Measurements from ENCODE around the gene XAGE1B. TPM values are rescaled to one million over a fixed set of nuclear protein-coding genes. Genes with fewer than 3 reads are reported as not detected.
"Not testable (repeated sequence)": the region's sequence is repeated elsewhere in the genome, so short reads cannot be mapped to it uniquely, and the experiment has no call there.

The XAGE1B gene
- total and polyA plus RNA-seq, 9 of the 15 experiments (the other 6 are each of a cell fraction or from before 2014, with no cell fraction given), result 3.1 to 382 (median 105) TPM

GRCh38 chrX:52496419-52496772 is 20.5 kb downstream of the XAGE1B start:
- FAIRE-seq; H3K27me3 ChIP-seq (ENCODE audit: control insufficient read depth in 2 of 2, insufficient read depth in 2 of 2, low read length in 2 of 2); CTCF ChIA-PET (ENCODE audit: low intra/inter-chr PET ratio); H3K27ac ChIP-seq (ENCODE audit: extremely low read depth, low read depth, low read length); POLR2A ChIA-PET; H2AFZ ChIP-seq (ENCODE audit: low read depth, low read length); H3K9me3 ChIP-seq (replicated peaks; ENCODE audit: control insufficient read depth, insufficient read depth, low read depth, low read length); H3K9ac ChIP-seq (ENCODE audit: insufficient read depth in 1 of 2, low read depth in 2 of 2, low read length in 2 of 2); DNase-seq (ENCODE audit: extremely low read depth in 1 of 4, low spot score in 3 of 4); in situ Hi-C loops (cut with MboI); intact Hi-C loops (cut with micrococcal nuclease); H3K4me2 ChIP-seq (ENCODE audit: insufficient read depth, low read length); H3K4me1 ChIP-seq (replicated peaks in 1 of 2; ENCODE audit: control insufficient read depth in 2 of 2, insufficient read depth in 2 of 2, low read length in 2 of 2); BruUV-seq (replicated peaks); H3K4me3 ChIP-seq; H3K36me3 ChIP-seq (ENCODE audit: control insufficient read depth, insufficient read depth, low read length); H4K20me1 ChIP-seq (replicated peaks; ENCODE audit: control insufficient read depth, insufficient read depth, low read length); ATAC-seq; H3K79me2 ChIP-seq (ENCODE audit: control insufficient read depth, insufficient read depth, low read length); H3K9me1 ChIP-seq (ENCODE audit: control insufficient read depth, insufficient read depth, low read length): not testable (repeated sequence)
- no CpG with 5 or more reads among the region's 5 CpGs for WGBS (ENCODE audit: insufficient coverage, low coverage, missing lambda C conversion rate)

GRCh38 chrX:52495545-52496418 is 21.1 kb downstream of the XAGE1B start, which contains the start of gene XAGE1A:
Gene XAGE1A, plus strand, starts transcription at chrX:52495808. Its CDS starts 1,554 bp downstream, at chrX:52497362.
- intact Hi-C loops (cut with micrococcal nuclease); POLR2A ChIA-PET; H3K27ac ChIP-seq (ENCODE audit: extremely low read depth, low read depth, low read length); DNase-seq (ENCODE audit: extremely low read depth in 1 of 4, low spot score in 3 of 4); FAIRE-seq; H3K4me2 ChIP-seq (ENCODE audit: insufficient read depth, low read length); H3K9ac ChIP-seq (ENCODE audit: insufficient read depth in 1 of 2, low read depth in 2 of 2, low read length in 2 of 2); CTCF ChIA-PET (ENCODE audit: low intra/inter-chr PET ratio); H3K27me3 ChIP-seq (ENCODE audit: control insufficient read depth in 2 of 2, insufficient read depth in 2 of 2, low read length in 2 of 2); H2AFZ ChIP-seq (ENCODE audit: low read depth, low read length); H3K9me3 ChIP-seq (replicated peaks; ENCODE audit: control insufficient read depth, insufficient read depth, low read depth, low read length); H3K36me3 ChIP-seq (ENCODE audit: control insufficient read depth, insufficient read depth, low read length); in situ Hi-C loops (cut with MboI); H3K9me1 ChIP-seq (ENCODE audit: control insufficient read depth, insufficient read depth, low read length); H4K20me1 ChIP-seq (replicated peaks; ENCODE audit: control insufficient read depth, insufficient read depth, low read length); H3K79me2 ChIP-seq (ENCODE audit: control insufficient read depth, insufficient read depth, low read length); H3K4me3 ChIP-seq; H3K4me1 ChIP-seq (replicated peaks in 1 of 2; ENCODE audit: control insufficient read depth in 2 of 2, insufficient read depth in 2 of 2, low read length in 2 of 2): not testable (repeated sequence)
- peak; percentile 91 for ATAC-seq
- WGBS (ENCODE audit: insufficient coverage, low coverage, missing lambda C conversion rate), result no CpG with 5 or more reads among the region's 41 CpGs
- BruUV-seq (replicated peaks), result TSS peak; percentile 72

- POLR2A ChIA-PET; intact Hi-C loops (cut with micrococcal nuclease); in situ Hi-C loops (cut with MboI); DNase-seq (ENCODE audit: extremely low read depth in 1 of 4, low spot score in 3 of 4); H3K9me3 ChIP-seq (replicated peaks; ENCODE audit: control insufficient read depth, insufficient read depth, low read depth, low read length); FAIRE-seq; H3K79me2 ChIP-seq (ENCODE audit: control insufficient read depth, insufficient read depth, low read length); H3K27ac ChIP-seq (ENCODE audit: extremely low read depth, low read depth, low read length); ATAC-seq; H4K20me1 ChIP-seq (replicated peaks; ENCODE audit: control insufficient read depth, insufficient read depth, low read length); H3K4me1 ChIP-seq (replicated peaks in 1 of 2; ENCODE audit: control insufficient read depth in 2 of 2, insufficient read depth in 2 of 2, low read length in 2 of 2); H3K27me3 ChIP-seq (ENCODE audit: control insufficient read depth in 2 of 2, insufficient read depth in 2 of 2, low read length in 2 of 2); H3K36me3 ChIP-seq (ENCODE audit: control insufficient read depth, insufficient read depth, low read length); CTCF ChIA-PET (ENCODE audit: low intra/inter-chr PET ratio); H2AFZ ChIP-seq (ENCODE audit: low read depth, low read length); H3K9me1 ChIP-seq (ENCODE audit: control insufficient read depth, insufficient read depth, low read length); BruUV-seq (replicated peaks); H3K4me3 ChIP-seq; H3K4me2 ChIP-seq (ENCODE audit: insufficient read depth, low read length); H3K9ac ChIP-seq (ENCODE audit: insufficient read depth in 1 of 2, low read depth in 2 of 2, low read length in 2 of 2): not testable (repeated sequence)
- WGBS (ENCODE audit: insufficient coverage, low coverage, missing lambda C conversion rate), result 0% methylated on average over 1 of the region's 1 CpG
These were observed 45.6 kb downstream of the XAGE1B start for GRCh38 chrX:52471301-52471700.
